GM19438 (cell line): ENCODE measurements around the gene HIF1A.

Experiments
- ATAC-seq: cut with Tn5 transposase; IDR thresholded peaks from one replicate; pipeline ENCODE4 v1.9.1; 2021; ENCODE audit warnings: low read depth; ENCODE audit not compliant: unreplicated experiment

Gene HIF1A

GRCh38 chr14:61672796-61673195, 22.5 kb upstream of the HIF1A start:
- ATAC-seq: no peak

GRCh38 chr14:61673305-61673704, 22.0 kb upstream of the HIF1A start:
- ATAC-seq: no peak

- ATAC-seq: no peak
Measured at GRCh38 chr14:61675291-61675690, 20.0 kb upstream of the HIF1A start.

GRCh38 chr14:61677479-61677878, 17.8 kb upstream of the HIF1A start:
- no peak for ATAC-seq

GRCh38 chr14:61678975-61679374, 16.3 kb upstream of the HIF1A start:
- no peak for ATAC-seq

GRCh38 chr14:61681413-61681812, 13.9 kb upstream of the HIF1A start:
- ATAC-seq: no peak

GRCh38 chr14:61683108-61683507, 12.2 kb upstream of the HIF1A start:
- ATAC-seq: no peak

- no peak for ATAC-seq
Measured at GRCh38 chr14:61690039-61690438, 5.3 kb upstream of the HIF1A start.

GRCh38 chr14:61690982-61691381, 4.3 kb upstream of the HIF1A start:
- ATAC-seq: no peak

- no peak for ATAC-seq
Measured at GRCh38 chr14:61691495-61691894, 3.8 kb upstream of the HIF1A start.

- no peak for ATAC-seq
Measured at GRCh38 chr14:61694039-61694438, 1.3 kb upstream of the HIF1A start.

- peak; percentile 8 for ATAC-seq
Measured at GRCh38 chr14:61695695-61696527, 598 bp downstream of the HIF1A start.

- ATAC-seq: no peak
Measured at GRCh38 chr14:61696753-61697318, 1.5 kb downstream of the HIF1A start.

GRCh38 chr14:61698206-61698980, 3.1 kb downstream of the HIF1A start:
- ATAC-seq: no peak

- ATAC-seq: no peak
Measured at GRCh38 chr14:61699027-61699426, 3.7 kb downstream of the HIF1A start.

- no peak for ATAC-seq
Measured at GRCh38 chr14:61700104-61700886, 5.0 kb downstream of the HIF1A start.

- no peak for ATAC-seq
Measured at GRCh38 chr14:61701946-61702345, 6.6 kb downstream of the HIF1A start.

- ATAC-seq: no peak
Measured at GRCh38 chr14:61703342-61704129, 8.2 kb downstream of the HIF1A start.

GRCh38 chr14:61704554-61704953, 9.2 kb downstream of the HIF1A start:
- ATAC-seq: no peak

GRCh38 chr14:61705017-61705416, 9.7 kb downstream of the HIF1A start:
- no peak for ATAC-seq
